Progenitor cell of endocrine pancreas (in vitro differentiated cells): ENCODE data around the gene HMCN2. TPM values are rescaled to one million over a fixed set of nuclear protein-coding genes. Genes with fewer than 3 reads are reported as not detected.

Source experiments
- DNase-seq: peaks from one replicate; pipeline ENCODE4 v3.0.0; 2021; ENCODE audit warnings: low spot score; ENCODE audit not compliant: unreplicated experiment
- H3K27ac Mint-ChIP-seq: 2 replicates; pipeline ENCODE4 v1.8.0; 2021; ENCODE audit warnings: mild to moderate bottlenecking, moderate library complexity, mixed read lengths
- H3K27me3 Mint-ChIP-seq: 2 replicates; pipeline ENCODE4 v1.8.0; 2021; ENCODE audit warnings: mixed read lengths
- H3K36me3 Mint-ChIP-seq: 2 replicates; pipeline ENCODE4 v1.8.0; 2022; ENCODE audit warnings: mixed read lengths; ENCODE audit not compliant: insufficient read depth
- H3K4me1 Mint-ChIP-seq: 2 replicates; pipeline ENCODE4 v1.8.0; 2021; ENCODE audit warnings: low read depth, mixed read lengths
- H3K4me3 Mint-ChIP-seq: 2 replicates; pipeline ENCODE4 v1.8.0; 2021; ENCODE audit warnings: low read depth, mild to moderate bottlenecking, moderate library complexity, mixed read lengths
- H3K9me3 Mint-ChIP-seq: 2 replicates; pipeline ENCODE4 v1.8.0; 2021; ENCODE audit warnings: low read depth, mixed read lengths
- total RNA-seq: library from RNA; stranded (reverse); gene quantifications from 2 replicates; pipeline ENCODE4 v1.2.1, GENCODE V29; 2021
- TF ChIP-seq, protein P1 (sequence below): fragments of 200-600 bp; sonication (generic); IDR thresholded peaks from one replicate; pipeline ENCODE4 v1.5.0; 2021; ENCODE audit warnings: antibody characterized with exemption, mild to moderate bottlenecking; ENCODE audit not compliant: unreplicated experiment

Gene HMCN2
- total RNA-seq, 1 donor from 2014 or later: 0.26 TPM

- Mint-ChIP-seq H3K9me3 (no peaks in the 10 kb centered on the region), H3K27ac (no peak overlapping the region), H3K36me3 (peaks cover 3% of the 10 kb centered on the region), H3K4me1 (no peaks in the 10 kb centered on the region), H3K27me3 (no peaks in the 10 kb centered on the region), H3K4me3 (no peak overlapping the region)
- peak; percentile 67 for DNase-seq
- TF ChIP-seq, protein P1, sequence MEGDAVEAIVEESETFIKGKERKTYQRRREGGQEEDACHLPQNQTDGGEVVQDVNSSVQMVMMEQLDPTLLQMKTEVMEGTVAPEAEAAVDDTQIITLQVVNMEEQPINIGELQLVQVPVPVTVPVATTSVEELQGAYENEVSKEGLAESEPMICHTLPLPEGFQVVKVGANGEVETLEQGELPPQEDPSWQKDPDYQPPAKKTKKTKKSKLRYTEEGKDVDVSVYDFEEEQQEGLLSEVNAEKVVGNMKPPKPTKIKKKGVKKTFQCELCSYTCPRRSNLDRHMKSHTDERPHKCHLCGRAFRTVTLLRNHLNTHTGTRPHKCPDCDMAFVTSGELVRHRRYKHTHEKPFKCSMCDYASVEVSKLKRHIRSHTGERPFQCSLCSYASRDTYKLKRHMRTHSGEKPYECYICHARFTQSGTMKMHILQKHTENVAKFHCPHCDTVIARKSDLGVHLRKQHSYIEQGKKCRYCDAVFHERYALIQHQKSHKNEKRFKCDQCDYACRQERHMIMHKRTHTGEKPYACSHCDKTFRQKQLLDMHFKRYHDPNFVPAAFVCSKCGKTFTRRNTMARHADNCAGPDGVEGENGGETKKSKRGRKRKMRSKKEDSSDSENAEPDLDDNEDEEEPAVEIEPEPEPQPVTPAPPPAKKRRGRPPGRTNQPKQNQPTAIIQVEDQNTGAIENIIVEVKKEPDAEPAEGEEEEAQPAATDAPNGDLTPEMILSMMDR: peak; percentile 98
Observed at GRCh38 chr9:130235558-130236435, 29.8 kb upstream of the HMCN2 start.

GRCh38 chr9:130236436-130236985 lies 29.0 kb upstream of the HMCN2 start:
- no peaks in the 10 kb centered on the region for H3K9me3 Mint-ChIP-seq
- no peaks in the 10 kb centered on the region for H3K27me3 Mint-ChIP-seq
- no peak overlapping the region for H3K4me3 Mint-ChIP-seq
- H3K27ac Mint-ChIP-seq: no peak overlapping the region
- no peaks in the 10 kb centered on the region for H3K4me1 Mint-ChIP-seq
- no peak for DNase-seq
- H3K36me3 Mint-ChIP-seq: peaks cover 3% of the 10 kb centered on the region
- TF ChIP-seq, protein P1: no peak

DNA sequence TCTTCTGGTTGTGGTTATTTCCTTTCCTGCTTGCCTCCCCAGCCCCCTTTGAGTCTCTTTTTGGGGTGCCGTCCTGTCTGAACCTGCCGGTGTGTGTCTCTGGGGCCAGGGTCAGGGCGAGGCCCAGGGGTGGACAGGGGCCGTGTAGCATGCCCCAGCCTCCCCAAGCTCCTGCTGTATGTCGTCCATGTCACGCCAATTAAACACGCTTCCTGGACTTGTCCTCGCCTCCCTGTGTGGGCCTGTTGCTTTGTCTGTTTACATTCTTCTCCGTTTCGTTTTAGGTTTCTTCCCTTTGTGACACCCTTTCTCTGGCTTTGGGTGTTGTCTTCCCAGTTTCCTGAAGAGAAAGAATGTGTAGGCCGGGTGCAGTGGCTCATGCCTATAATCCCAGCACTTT lies 28.5 kb upstream of the HMCN2 start:
- no peaks in the 10 kb centered on the region for H3K27me3 Mint-ChIP-seq
- TF ChIP-seq, protein P1: no peak
- no peak overlapping the region for H3K27ac Mint-ChIP-seq

GRCh38 chr9:130237763-130238524 lies 27.6 kb upstream of the HMCN2 start:
- H3K27ac Mint-ChIP-seq: no peak overlapping the region
- no peak for DNase-seq

More for the DNA sequence above, 28.5 kb upstream of the HMCN2 start:
- Mint-ChIP-seq H3K36me3 (peaks cover 3% of the 10 kb centered on the region), H3K4me1 (no peaks in the 10 kb centered on the region), H3K9me3 (no peaks in the 10 kb centered on the region), H3K4me3 (no peak overlapping the region)
- no peak for DNase-seq

DNA sequence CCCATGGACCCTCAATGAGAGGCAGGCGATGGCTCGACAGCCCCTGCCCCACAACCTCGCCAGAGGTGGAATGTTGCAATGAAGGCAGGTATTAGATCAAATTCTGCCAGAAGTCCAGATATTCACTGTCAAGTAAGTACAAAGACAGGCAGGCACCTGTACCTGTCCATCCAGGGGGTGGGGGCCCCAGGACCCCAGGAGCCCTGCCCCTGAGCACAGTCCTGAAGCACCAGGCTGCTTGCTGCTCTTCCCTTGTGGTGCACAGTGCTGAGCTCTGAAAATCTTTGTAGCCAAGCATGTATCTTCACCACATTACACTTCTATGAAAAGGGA lies 26.2 kb upstream of the HMCN2 start:
- no peak for DNase-seq
- no peaks in the 10 kb centered on the region for H3K27me3 Mint-ChIP-seq
- no peak overlapping the region for H3K4me3 Mint-ChIP-seq
- H3K4me1 Mint-ChIP-seq: peaks cover 5% of the 10 kb centered on the region
- TF ChIP-seq, protein P1: no peak
- H3K27ac Mint-ChIP-seq: no peak overlapping the region
- no peaks in the 10 kb centered on the region for H3K36me3 Mint-ChIP-seq
- H3K9me3 Mint-ChIP-seq: no peaks in the 10 kb centered on the region

More at GRCh38 chr9:130237763-130238524, 27.6 kb upstream of the HMCN2 start:
- Mint-ChIP-seq H3K36me3 (peaks cover 3% of the 10 kb centered on the region), H3K9me3 (no peaks in the 10 kb centered on the region), H3K4me3 (no peak overlapping the region), H3K27me3 (no peaks in the 10 kb centered on the region), H3K4me1 (peaks cover 4% of the 10 kb centered on the region)
- TF ChIP-seq, protein P1: no peak
